GM12891 (cell line): ENCODE results near the gene POT1.

ENCODE experiments used
- POLR2A ChIP-seq: IDR thresholded peaks from 2 replicates; pipeline ENCODE4 v1.6.1; 2011; ENCODE audit warnings: low read depth, low read length, control low read depth
- POLR2AphosphoS5 ChIP-seq: IDR thresholded peaks from 2 replicates; pipeline ENCODE4 v1.6.1; 2011; ENCODE audit warnings: low read depth, low read length, control low read depth
- POU2F2 ChIP-seq: IDR thresholded peaks from 2 replicates; pipeline ENCODE4 v1.6.1; 2011; ENCODE audit warnings: low read depth, mild to moderate bottlenecking, control low read depth, low read length, moderate library complexity
- SPI1 ChIP-seq: IDR thresholded peaks from 2 replicates; pipeline ENCODE4 v1.6.1; 2011; ENCODE audit warnings: low read depth, low read length, control low read depth
- TAF1 ChIP-seq: IDR thresholded peaks from 2 replicates; pipeline ENCODE4 v1.6.1; 2011; ENCODE audit warnings: low read depth, low read length, control low read depth

DNA sequence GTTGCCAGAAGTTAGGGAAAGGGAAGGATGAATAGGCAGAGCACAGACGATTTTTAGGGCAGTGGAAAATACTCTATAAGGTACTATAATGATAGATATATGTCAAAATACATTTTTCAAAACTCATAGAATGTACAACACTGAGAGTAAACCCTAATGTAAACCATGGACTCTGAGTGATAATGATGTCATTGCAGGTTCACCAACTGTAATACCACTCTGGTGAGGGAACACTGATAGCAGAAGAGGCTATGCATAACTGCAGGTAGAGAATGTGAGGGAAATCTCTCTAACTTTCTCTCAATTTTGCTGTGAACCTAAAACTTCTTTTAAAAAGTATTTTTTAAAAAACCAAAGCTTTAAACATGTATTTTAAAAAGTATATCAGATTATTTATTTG, 22.1 kb downstream of the POT1 start:
- TF ChIP-seq POLR2A (no peak), POLR2AphosphoS5 (no peak), POU2F2 (no peak), TAF1 (no peak), SPI1 (no peak)
